CD4-positive, alpha-beta T cell treated with Interferon alpha-2 for 1 hour (primary cell): ENCODE results near the gene LHPP.

ENCODE experiments used
- DNase-seq, 2 donors: peaks; one replicate each; pipeline ENCODE4 v3.0.0-alpha.2; 2020 to 2022

The LHPP gene

GRCh38 chr10:124500757-124501156 lies 39.1 kb downstream of the LHPP start:
- DNase-seq: no peak

GRCh38 chr10:124504711-124505110 lies 43.1 kb downstream of the LHPP start:
- DNase-seq: no peak

- no peak for DNase-seq
Observed at GRCh38 chr10:124505279-124505678, 43.7 kb downstream of the LHPP start.

- DNase-seq: no peak
Observed at GRCh38 chr10:124508070-124508667, 46.5 kb downstream of the LHPP start.

- DNase-seq: no peak
Observed at GRCh38 chr10:124508907-124509454, 47.4 kb downstream of the LHPP start.

- DNase-seq: no peak
Observed at GRCh38 chr10:124509880-124510632, 48.4 kb downstream of the LHPP start.

GRCh38 chr10:124510759-124511158 lies 49.1 kb downstream of the LHPP start:
- no peak for DNase-seq

GRCh38 chr10:124511205-124512039 lies 49.8 kb downstream of the LHPP start:
- DNase-seq: no peak

GRCh38 chr10:124512040-124512428 lies 50.4 kb downstream of the LHPP start:
- no peak for DNase-seq

- DNase-seq: no peak
Observed at GRCh38 chr10:124512600-124512999, 51.0 kb downstream of the LHPP start.

- no peak for DNase-seq
Observed at GRCh38 chr10:124515244-124515970, 53.8 kb downstream of the LHPP start.

GRCh38 chr10:124516181-124516580 lies 54.6 kb downstream of the LHPP start:
- no peak for DNase-seq

GRCh38 chr10:124516746-124517397 lies 55.2 kb downstream of the LHPP start:
- no peak for DNase-seq

GRCh38 chr10:124517461-124517860 lies 55.8 kb downstream of the LHPP start:
- DNase-seq: no peak

- no peak for DNase-seq
Observed at GRCh38 chr10:124517931-124518330, 56.3 kb downstream of the LHPP start.

- no peak for DNase-seq
Observed at GRCh38 chr10:124518366-124518765, 56.7 kb downstream of the LHPP start.

GRCh38 chr10:124520558-124521428 lies 59.2 kb downstream of the LHPP start:
- no peak for DNase-seq

GRCh38 chr10:124521429-124521871 lies 59.8 kb downstream of the LHPP start:
- no peak for DNase-seq

GRCh38 chr10:124522131-124522932 lies 60.7 kb downstream of the LHPP start:
- no peak for DNase-seq
